Activated CD8-positive, alpha-beta memory T cell treated with anti-CD3 and anti-CD28 coated beads, Interleukin-2, amount 50 U/mL, for 24 hours (primary cell): ENCODE measurements around the gene NLRX1.
A peak's percentile ranks its signal among the peaks of the same experiment; 100 is the strongest.
"Not testable (repeated sequence)": the region's sequence is repeated elsewhere in the genome, so short reads cannot be mapped to it uniquely, and the experiment has no call there.

ENCODE experiments used
- DNase-seq: peaks from one replicate; pipeline ENCODE4 v3.0.0-alpha.2; 2020; ENCODE audit errors: extremely low read depth

NLRX1 gene

GRCh38 chr11:119168471-119169281, at the start of gene NLRX1:
TSS of gene NLRX1 (plus strand) at chr11:119168725. CDS start at chr11:119171404, 2,679 bp downstream.
- peak; percentile 73 for DNase-seq

GRCh38 chr11:119118946-119119345, 49.6 kb upstream of the NLRX1 start:
- no peak for DNase-seq

- DNase-seq: no peak
These were observed 47.9 kb upstream of the NLRX1 start for GRCh38 chr11:119120639-119121007.

- peak; percentile 100 for DNase-seq
These were observed 47.3 kb upstream of the NLRX1 start, which contains the start of gene HINFP for GRCh38 chr11:119121008-119121810. TSS of gene HINFP (plus strand) at chr11:119121580. CDS start at chr11:119126945, 5,365 bp downstream.

- DNase-seq: no peak
These were observed 46.8 kb upstream of the NLRX1 start for GRCh38 chr11:119121811-119122124.

GRCh38 chr11:119125821-119126220, 42.7 kb upstream of the NLRX1 start:
- DNase-seq: no peak

GRCh38 chr11:119126675-119127268, 41.8 kb upstream of the NLRX1 start:
- no peak for DNase-seq

- DNase-seq: no peak
These were observed 37.9 kb upstream of the NLRX1 start for GRCh38 chr11:119130662-119131061.

GRCh38 chr11:119134389-119134978, 34.0 kb upstream of the NLRX1 start:
- DNase-seq: no peak

- DNase-seq: not testable (repeated sequence)
These were observed 29.2 kb upstream of the NLRX1 start for GRCh38 chr11:119139276-119139675.

GRCh38 chr11:119144825-119145486, 23.6 kb upstream of the NLRX1 start:
- no peak for DNase-seq

- DNase-seq: no peak
These were observed 23.0 kb upstream of the NLRX1 start for GRCh38 chr11:119145551-119145950.

GRCh38 chr11:119147604-119148333, 20.8 kb upstream of the NLRX1 start:
- DNase-seq: no peak

- DNase-seq: no peak
These were observed 19.9 kb upstream of the NLRX1 start for GRCh38 chr11:119148720-119149017.

- DNase-seq: no peak
These were observed 19.3 kb upstream of the NLRX1 start, which contains the start of gene ABCG4 for GRCh38 chr11:119149018-119149785. TSS of gene ABCG4 (plus strand) at chr11:119149052. CDS start at chr11:119149966, 914 bp downstream.

GRCh38 chr11:119149786-119150275, 18.7 kb upstream of the NLRX1 start:
- DNase-seq: no peak

GRCh38 chr11:119152043-119152442, 16.5 kb upstream of the NLRX1 start:
- DNase-seq: no peak

GRCh38 chr11:119152604-119153003, 15.9 kb upstream of the NLRX1 start:
- DNase-seq: no peak

GRCh38 chr11:119153049-119153818, 15.3 kb upstream of the NLRX1 start:
- DNase-seq: no peak
